ENCODE measurements around the gene SLC35B2. TPM values are rescaled to one million over a fixed set of nuclear protein-coding genes. Genes with fewer than 3 reads are reported as not detected.
A peak's percentile ranks its signal among the peaks of the same experiment; 100 is the strongest.
"Not testable (repeated sequence)": the region's sequence is repeated elsewhere in the genome, so short reads cannot be mapped to it uniquely, and the experiment has no call there.

Gene SLC35B2
- polyA plus RNA-seq, 3 donors from 2014 or later, result 64.1 to 119 (median 69.1) TPM

GRCh38 chr6:44238687-44239350 is 18.5 kb downstream of the SLC35B2 start:
- Mint-ChIP-seq H3K9me3 (no peaks in the 10 kb centered on the region), H3K4me3 (peak overlapping the region; percentile 85 to 93 (median 89)), H3K27ac (peak overlapping the region in 5 of 6 donors; percentile 68 to 93 (median 77)), H3K4me1 (peaks cover 16% of the 10 kb centered on the region in 2 donors), H3K27me3 (ENCODE audit: low read depth in 3 of 3) (peaks cover 0 to 2% (median 2%) of the 10 kb centered on the region in 3 donors), H3K36me3 (no peaks in the 10 kb centered on the region)
- DNase-seq, result no peak

DNA sequence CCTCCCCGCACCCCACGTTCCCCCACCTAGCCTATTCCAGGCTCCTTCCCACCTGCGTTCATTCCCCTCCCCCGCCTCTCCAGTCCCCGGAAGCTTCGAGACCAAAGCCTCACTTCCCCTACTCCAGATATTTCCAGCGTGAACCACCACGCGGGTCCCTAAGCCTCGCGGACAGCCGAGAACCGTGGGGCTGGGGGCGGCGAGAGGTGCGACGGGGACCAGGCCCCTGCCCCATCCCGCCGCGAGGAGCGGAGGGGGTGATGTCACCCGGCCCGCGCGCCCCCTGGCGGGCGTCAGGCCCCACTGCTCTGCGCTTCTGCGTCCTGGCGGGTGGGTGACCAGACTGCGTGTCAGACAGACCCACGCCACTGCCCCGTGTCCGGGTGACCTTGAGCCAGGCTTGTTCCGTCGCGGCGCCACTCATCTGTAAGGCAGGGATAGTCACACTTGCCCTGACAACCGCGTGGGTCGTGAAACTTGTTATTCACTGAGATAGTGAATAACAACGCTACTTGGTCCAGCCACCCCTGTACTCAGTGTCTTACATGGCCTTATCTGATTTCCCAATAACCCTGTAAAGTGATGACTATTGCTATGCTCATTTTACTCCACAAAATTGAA is 19.4 kb downstream of the SLC35B2 start:
- H3K36me3 Mint-ChIP-seq, result no peaks in the 10 kb centered on the region
- H3K27me3 Mint-ChIP-seq (ENCODE audit: low read depth in 3 of 3), result peaks cover 0 to 3% (median 2%) of the 10 kb centered on the region in 3 donors
- H3K9me3 Mint-ChIP-seq, result no peaks in the 10 kb centered on the region
- DNase-seq, result peak; percentile 78 to 81 (median 79)
- peak overlapping the region; percentile 77 to 96 (median 90) for H3K27ac Mint-ChIP-seq
- peaks cover 16% of the 10 kb centered on the region in 2 donors for H3K4me1 Mint-ChIP-seq
- peak overlapping the region; percentile 85 to 93 (median 89) for H3K4me3 Mint-ChIP-seq

DNA sequence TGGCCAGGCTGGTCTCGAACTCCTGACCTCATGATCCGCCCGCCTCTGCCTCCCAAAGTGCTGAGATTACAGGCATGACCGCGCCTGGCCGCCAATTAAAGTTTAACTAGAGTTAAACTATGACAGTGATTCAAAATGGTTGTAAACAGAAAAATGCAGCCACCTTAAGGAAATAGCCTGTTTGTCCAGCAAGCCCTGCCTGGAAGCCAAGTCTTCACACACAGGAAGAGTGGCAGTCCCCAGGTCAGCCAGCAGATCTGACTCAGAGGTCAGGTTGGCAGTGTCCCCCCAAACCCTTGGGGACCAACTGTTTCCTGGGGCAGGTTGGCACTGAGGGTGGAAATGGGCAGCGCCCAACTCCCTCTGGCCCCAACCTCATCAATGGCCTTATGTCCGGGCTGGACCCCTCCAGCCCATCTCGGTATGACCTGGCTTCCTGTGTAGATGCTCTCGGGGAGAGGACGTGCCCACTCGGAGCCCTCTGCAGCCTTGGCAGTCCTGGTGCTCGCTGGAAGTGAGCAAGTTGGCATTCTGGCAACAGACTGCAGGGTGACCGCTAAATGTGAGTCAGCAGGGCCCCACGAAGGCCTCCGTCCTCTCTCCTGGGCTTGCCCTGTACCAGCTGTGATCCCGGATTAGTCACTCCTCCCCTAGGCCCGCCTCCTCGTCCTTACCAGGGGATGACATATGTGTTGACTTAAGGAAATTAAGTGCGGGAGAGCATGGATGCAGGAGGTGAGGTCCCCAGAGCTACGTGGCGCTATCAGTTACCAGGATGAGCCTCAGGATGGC is 20.1 kb downstream of the SLC35B2 start:
- peak; percentile 59 to 67 (median 60) for DNase-seq
- H3K36me3 Mint-ChIP-seq, result no peaks in the 10 kb centered on the region
- no peaks in the 10 kb centered on the region for H3K9me3 Mint-ChIP-seq
- peaks cover 0 to 4% (median 2%) of the 10 kb centered on the region in 3 donors for H3K27me3 Mint-ChIP-seq (ENCODE audit: low read depth in 3 of 3)
- peak overlapping the region; percentile 85 to 93 (median 89) for H3K4me3 Mint-ChIP-seq
- peaks cover 16% of the 10 kb centered on the region in 2 donors for H3K4me1 Mint-ChIP-seq
- peak overlapping the region; percentile 77 to 96 (median 90) for H3K27ac Mint-ChIP-seq

DNA sequence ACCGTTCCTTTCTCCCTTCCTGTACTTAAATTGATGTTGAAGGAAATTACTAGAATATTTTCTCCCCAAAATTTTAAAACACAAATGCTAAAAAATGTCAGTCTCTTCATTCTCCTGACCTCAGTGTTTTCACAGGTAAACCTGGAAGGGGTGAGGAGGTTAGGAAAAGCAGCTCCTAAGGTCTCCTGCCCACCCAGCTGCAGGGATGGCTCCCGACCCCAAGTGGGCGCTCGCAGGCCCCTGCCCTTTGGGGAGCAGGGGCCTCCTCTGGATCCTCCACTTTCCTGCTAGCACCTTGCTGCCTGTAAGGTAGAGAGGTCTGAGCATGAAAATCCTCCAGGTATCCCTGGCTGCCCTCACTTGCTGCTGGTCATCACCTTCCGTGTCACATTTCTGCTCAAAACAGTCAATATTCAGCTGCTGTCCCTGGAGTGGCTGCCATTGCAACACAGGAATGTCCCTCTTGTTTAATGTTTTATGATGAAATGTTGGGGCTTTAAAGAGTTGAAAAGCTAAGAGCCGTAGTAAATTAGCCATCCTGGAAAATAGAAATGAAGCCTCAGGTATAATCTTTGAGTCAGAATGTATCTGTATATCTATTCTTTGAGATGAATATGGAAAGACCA is 21.3 kb downstream of the SLC35B2 start:
- H3K4me1 Mint-ChIP-seq, result peaks cover 16% of the 10 kb centered on the region in 2 donors

DNA sequence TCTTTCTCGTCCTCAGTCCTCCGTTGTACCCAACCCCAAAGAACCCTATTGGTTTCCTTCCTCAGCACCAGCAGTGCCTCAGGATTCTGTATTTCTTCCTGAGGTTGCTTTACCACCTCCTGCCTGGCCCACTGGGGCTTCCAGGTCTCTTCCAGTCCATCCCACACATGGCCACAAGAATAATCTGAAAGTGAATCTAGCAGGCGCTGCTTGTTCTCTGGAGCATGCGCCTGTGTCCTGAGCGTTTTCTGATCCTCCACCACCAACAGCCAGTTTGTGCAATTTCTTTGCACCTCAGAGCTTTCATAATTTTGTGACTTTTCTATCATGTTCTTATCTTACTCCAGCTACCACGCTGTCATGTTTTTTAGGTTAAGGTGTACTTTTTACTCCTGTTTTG is 22.1 kb downstream of the SLC35B2 start:
- H3K4me1 Mint-ChIP-seq, result peaks cover 16% of the 10 kb centered on the region in 2 donors

More for the DNA sequence above, 21.3 kb downstream of the SLC35B2 start:
- H3K4me3 Mint-ChIP-seq, result peak overlapping the region in 1 of 5 donors; percentile 27
- no peak for DNase-seq
- H3K9me3 Mint-ChIP-seq, result no peaks in the 10 kb centered on the region
- peaks cover 0 to 5% (median 2%) of the 10 kb centered on the region in 3 donors for H3K27me3 Mint-ChIP-seq (ENCODE audit: low read depth in 3 of 3)
- H3K27ac Mint-ChIP-seq, result peak overlapping the region in 1 of 6 donors; percentile 67
- no peaks in the 10 kb centered on the region for H3K36me3 Mint-ChIP-seq

DNA sequence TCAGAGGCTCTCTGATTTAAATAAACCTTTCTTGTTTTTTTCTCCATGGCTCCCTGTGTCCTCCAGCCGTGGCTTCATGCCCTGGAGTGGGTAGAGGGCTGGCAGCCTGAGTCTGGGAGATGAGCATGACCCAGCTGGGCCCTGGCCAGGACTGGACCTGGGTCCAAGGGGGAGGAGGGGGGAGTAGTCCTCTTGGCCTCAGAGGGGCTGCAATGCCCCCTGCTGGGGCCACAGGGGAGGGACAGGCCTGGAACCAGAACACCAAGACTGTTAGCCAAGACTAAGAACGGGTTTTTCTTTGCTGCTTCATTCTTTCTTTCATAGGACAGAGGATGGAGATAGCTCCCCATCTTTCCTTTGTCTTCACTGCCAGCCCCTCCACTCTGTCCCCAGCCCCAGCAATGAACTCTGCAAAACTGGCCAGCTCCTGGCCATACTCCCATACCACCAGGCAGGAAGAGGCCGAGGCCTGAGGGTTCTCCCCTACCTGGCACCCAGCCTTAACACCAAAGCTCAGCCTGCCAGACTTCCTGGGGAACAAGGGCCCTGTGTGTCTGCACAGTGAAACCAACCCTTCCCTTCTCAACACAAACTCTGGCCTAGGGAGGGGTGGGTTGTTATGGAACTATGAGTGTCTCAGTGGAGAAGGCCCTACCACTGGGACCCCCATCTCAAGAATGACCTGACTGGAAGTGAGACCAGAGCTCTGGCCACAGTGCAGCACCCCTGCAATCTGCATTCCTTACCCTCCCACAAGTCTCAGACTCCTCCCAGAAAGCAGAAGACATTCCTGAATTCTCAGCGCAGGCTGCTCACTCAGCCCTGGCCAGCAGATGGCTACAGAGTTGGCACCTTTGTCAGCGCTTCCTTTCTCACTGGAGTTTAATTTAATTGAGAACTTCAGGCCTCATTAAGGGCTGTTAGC is 23.0 kb downstream of the SLC35B2 start:
- no peaks in the 10 kb centered on the region for H3K9me3 Mint-ChIP-seq

More for the DNA sequence above, 22.1 kb downstream of the SLC35B2 start:
- H3K9me3 Mint-ChIP-seq, result no peaks in the 10 kb centered on the region
- peak overlapping the region in 1 of 5 donors; percentile 1 for H3K4me3 Mint-ChIP-seq
- no peaks in the 10 kb centered on the region for H3K36me3 Mint-ChIP-seq
- no peak for DNase-seq
- peak overlapping the region in 3 of 6 donors; percentile 46 to 69 (median 59) for H3K27ac Mint-ChIP-seq
- H3K27me3 Mint-ChIP-seq (ENCODE audit: low read depth in 3 of 3), result peaks cover 0 to 5% (median 2%) of the 10 kb centered on the region in 3 donors

GRCh38 chr6:44233567-44234100 is 23.7 kb downstream of the SLC35B2 start:
- Mint-ChIP-seq H3K27me3 (ENCODE audit: low read depth in 3 of 3) (peaks cover 0 to 6% (median 2%) of the 10 kb centered on the region in 3 donors), H3K36me3 (no peaks in the 10 kb centered on the region), H3K9me3 (no peaks in the 10 kb centered on the region), H3K4me1 (peaks cover 14% of the 10 kb centered on the region in 2 donors), H3K4me3 (no peak overlapping the region), H3K27ac (peak overlapping the region in 3 of 6 donors; percentile 6 to 71 (median 19))
- DNase-seq, result no peak

More for the DNA sequence above, 23.0 kb downstream of the SLC35B2 start:
- DNase-seq, result no peak
- H3K4me1 Mint-ChIP-seq, result peaks cover 15 to 16% of the 10 kb centered on the region in 2 donors
- H3K27me3 Mint-ChIP-seq (ENCODE audit: low read depth in 3 of 3), result peaks cover 0 to 5% (median 2%) of the 10 kb centered on the region in 3 donors
- H3K36me3 Mint-ChIP-seq, result no peaks in the 10 kb centered on the region
- H3K4me3 Mint-ChIP-seq, result peak overlapping the region in 1 of 5 donors; percentile 1
- H3K27ac Mint-ChIP-seq, result no peak overlapping the region

DNA sequence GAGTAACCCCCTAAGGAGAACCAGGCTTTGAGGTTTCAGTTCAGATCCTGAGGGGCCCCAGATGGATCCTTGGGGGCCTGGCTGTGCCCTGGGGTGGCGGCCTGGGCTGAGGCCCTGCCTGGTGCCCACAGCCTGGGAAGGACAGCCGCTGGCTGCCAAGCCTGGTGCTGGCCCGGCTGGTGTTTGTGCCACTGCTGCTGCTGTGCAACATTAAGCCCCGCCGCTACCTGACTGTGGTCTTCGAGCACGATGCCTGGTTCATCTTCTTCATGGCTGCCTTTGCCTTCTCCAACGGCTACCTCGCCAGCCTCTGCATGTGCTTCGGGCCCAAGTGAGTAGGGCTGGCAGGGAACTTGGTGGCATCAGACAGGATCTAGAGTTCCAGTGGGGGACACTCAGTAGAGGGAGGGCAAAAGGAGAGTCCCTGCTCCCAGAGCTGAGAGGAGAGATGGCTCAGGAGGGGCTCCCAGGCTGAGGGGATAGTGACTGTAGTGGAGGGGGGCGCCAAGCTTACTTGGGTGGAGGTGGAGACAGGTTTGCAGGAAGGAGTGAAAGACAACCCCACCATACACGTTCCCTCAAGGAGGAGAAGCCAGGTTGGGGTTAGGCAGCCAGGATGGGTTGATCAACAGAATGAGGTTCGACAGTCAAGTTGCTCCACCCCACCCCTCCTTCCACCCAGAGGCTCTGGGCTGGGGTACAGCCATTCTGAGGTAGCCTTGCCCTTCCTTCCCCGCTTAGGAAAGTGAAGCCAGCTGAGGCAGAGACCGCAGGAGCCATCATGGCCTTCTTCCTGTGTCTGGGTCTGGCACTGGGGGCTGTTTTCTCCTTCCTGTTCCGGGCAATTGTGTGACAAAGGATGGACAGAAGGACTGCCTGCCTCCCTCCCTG is 24.4 kb downstream of the SLC35B2 start:
- no peak for DNase-seq
- H3K4me3 Mint-ChIP-seq, result no peak overlapping the region
- H3K9me3 Mint-ChIP-seq, result no peaks in the 10 kb centered on the region
- H3K27ac Mint-ChIP-seq, result no peak overlapping the region
- H3K36me3 Mint-ChIP-seq, result no peaks in the 10 kb centered on the region
- H3K4me1 Mint-ChIP-seq, result peaks cover 7% of the 10 kb centered on the region in 2 donors
- peaks cover 0 to 6% (median 2%) of the 10 kb centered on the region in 3 donors for H3K27me3 Mint-ChIP-seq (ENCODE audit: low read depth in 3 of 3)

GRCh38 chr6:44231426-44231825 is 25.9 kb downstream of the SLC35B2 start:
- not testable (repeated sequence) for H3K4me3 Mint-ChIP-seq; H3K27ac Mint-ChIP-seq; H3K4me1 Mint-ChIP-seq; DNase-seq; H3K36me3 Mint-ChIP-seq; H3K9me3 Mint-ChIP-seq; H3K27me3 Mint-ChIP-seq (ENCODE audit: low read depth in 3 of 3)

- H3K27ac Mint-ChIP-seq, result no peak overlapping the region
- H3K9me3 Mint-ChIP-seq, result no peaks in the 10 kb centered on the region
- no peak overlapping the region for H3K4me3 Mint-ChIP-seq
- H3K27me3 Mint-ChIP-seq (ENCODE audit: low read depth in 3 of 3), result peaks cover 0 to 6% (median 0%) of the 10 kb centered on the region in 3 donors
- no peaks in the 10 kb centered on the region for H3K36me3 Mint-ChIP-seq
- DNase-seq, result no peak
- no peaks in the 10 kb centered on the region for H3K4me1 Mint-ChIP-seq
These were observed 27.2 kb downstream of the SLC35B2 start for GRCh38 chr6:44230034-44230675.

DNA sequence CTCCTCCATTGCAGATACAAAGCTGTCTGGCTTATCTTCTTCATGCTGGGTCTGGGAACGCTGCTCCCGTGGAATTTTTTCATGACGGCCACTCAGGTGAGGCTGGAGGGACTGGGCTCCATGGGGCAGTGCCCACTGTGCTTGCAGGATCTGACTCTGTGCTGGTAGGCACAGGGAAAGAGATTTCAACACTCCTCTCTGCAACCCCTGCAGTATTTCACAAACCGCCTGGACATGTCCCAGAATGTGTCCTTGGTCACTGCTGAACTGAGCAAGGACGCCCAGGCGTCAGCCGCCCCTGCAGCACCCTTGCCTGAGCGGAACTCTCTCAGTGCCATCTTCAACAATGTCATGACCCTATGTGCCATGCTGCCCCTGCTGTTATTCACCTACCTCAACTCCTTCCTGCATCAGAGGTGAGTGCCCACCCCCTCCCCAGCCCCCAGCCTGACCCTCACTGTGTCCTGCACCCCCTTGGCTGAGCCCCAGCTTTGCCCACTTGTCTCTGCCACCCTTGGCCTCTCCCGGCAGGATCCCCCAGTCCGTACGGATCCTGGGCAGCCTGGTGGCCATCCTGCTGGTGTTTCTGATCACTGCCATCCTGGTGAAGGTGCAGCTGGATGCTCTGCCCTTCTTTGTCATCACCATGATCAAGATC is 27.8 kb downstream of the SLC35B2 start:
- no peak overlapping the region for H3K4me3 Mint-ChIP-seq
- peaks cover 1 to 2% of the 10 kb centered on the region in 2 donors for H3K4me1 Mint-ChIP-seq
- no peaks in the 10 kb centered on the region for H3K36me3 Mint-ChIP-seq
- no peak overlapping the region for H3K27ac Mint-ChIP-seq
- DNase-seq, result no peak
- peaks cover 0 to 9% (median under 1%) of the 10 kb centered on the region in 3 donors for H3K27me3 Mint-ChIP-seq (ENCODE audit: low read depth in 3 of 3)
- H3K9me3 Mint-ChIP-seq, result no peaks in the 10 kb centered on the region
